HL-60 (cell line): ENCODE results near the gene NFIA.
A peak's percentile ranks its signal among the peaks of the same experiment; 100 is the strongest.
"Not testable (repeated sequence)": the region's sequence is repeated elsewhere in the genome, so short reads cannot be mapped to it uniquely, and the experiment has no call there.

Experiments used
- DNase-seq, 2 experiments: peaks; one replicate each; pipeline ENCODE4 v3.0.0-alpha.2; 2010 to 2020; ENCODE audit warnings: low read depth in 1 of 2, low spot score in 1 of 2
- H3K27ac ChIP-seq: fragments of 250-450 bp; sonication (Bioruptor Pico); replicated peaks from 2 replicates; pipeline ENCODE4 v1.5.1; 2020; ENCODE audit warnings: mild to moderate bottlenecking, moderate library complexity
- H3K27me3 ChIP-seq: fragments of 250-450 bp; sonication (Bioruptor Pico); 2 replicates; pipeline ENCODE4 v1.5.1; 2021; ENCODE audit warnings: mild to moderate bottlenecking, moderate library complexity; ENCODE audit not compliant: insufficient read depth, poor library complexity, severe bottlenecking
- H3K4me3 ChIP-seq: replicated peaks from 2 replicates; pipeline ENCODE4 v1.5.1; 2011; ENCODE audit warnings: mild to moderate bottlenecking, control low read depth, low read length; ENCODE audit not compliant: insufficient read depth
- CTCF ChIP-seq: IDR thresholded peaks from one replicate; pipeline ENCODE4 v1.5.1; 2011; ENCODE audit warnings: low read length, control low read depth, inconsistent platforms; ENCODE audit not compliant: insufficient read depth
- GABPA ChIP-seq: IDR thresholded peaks from 2 replicates; pipeline ENCODE4 v1.6.1; 2012; ENCODE audit warnings: low read depth
- POLR2AphosphoS5 ChIP-seq: IDR thresholded peaks from 2 replicates; pipeline ENCODE4 v1.6.1; 2012; ENCODE audit warnings: low read depth
- REST ChIP-seq: IDR thresholded peaks from 2 replicates; pipeline ENCODE4 v1.6.1; 2012; ENCODE audit warnings: low read depth; ENCODE audit not compliant: insufficient replicate concordance
- SPI1 ChIP-seq: IDR thresholded peaks from 2 replicates; pipeline ENCODE4 v1.6.1; 2012; ENCODE audit warnings: low read depth, mild to moderate bottlenecking, borderline replicate concordance

The NFIA gene

GRCh38 chr1:61056196-61056572 is 26.2 kb upstream of the NFIA start:
- DNase-seq: no peak
- no peak for TF ChIP-seq POLR2AphosphoS5
- no peak for TF ChIP-seq CTCF
- TF ChIP-seq GABPA: no peak
- no peak for TF ChIP-seq REST
- TF ChIP-seq SPI1: no peak
- H3K4me3 ChIP-seq: no peak overlapping the region
- peaks cover 66% of the 10 kb centered on the region for H3K27me3 ChIP-seq
- H3K27ac ChIP-seq: no peak overlapping the region

- TF ChIP-seq GABPA: no peak
- TF ChIP-seq SPI1: no peak
- no peak overlapping the region for H3K27ac ChIP-seq
- H3K27me3 ChIP-seq: peaks cover 60% of the 10 kb centered on the region
- peak overlapping the region; percentile 72 for H3K4me3 ChIP-seq
- DNase-seq: peak; percentile 19 to 50
These were observed 25.6 kb upstream of the NFIA start for GRCh38 chr1:61056573-61057439.

GRCh38 chr1:61058483-61059245 is 23.7 kb upstream of the NFIA start:
- no peak for TF ChIP-seq SPI1
- TF ChIP-seq CTCF: no peak
- no peak for TF ChIP-seq POLR2AphosphoS5
- TF ChIP-seq GABPA: no peak
- TF ChIP-seq REST: no peak
- Histone ChIP-seq H3K27ac (no peak overlapping the region), H3K27me3 (peaks cover 41% of the 10 kb centered on the region), H3K4me3 (no peak overlapping the region)
- DNase-seq: peak in 1 of 2 experiments; percentile 63

- DNase-seq, H3K27ac ChIP-seq, H3K4me3 ChIP-seq: not testable (repeated sequence)
- peaks cover 14% of the 10 kb centered on the region for H3K27me3 ChIP-seq
These were observed 20.8 kb upstream of the NFIA start for GRCh38 chr1:61061601-61062000.
